Neuronal stem cell (in vitro differentiated cells): ENCODE measurements around the gene TIE1.

Source experiments
- DNase-seq: peaks from one replicate; pipeline ENCODE4 v3.0.0-alpha.2; 2013; ENCODE audit warnings: low spot score
- H2AFZ ChIP-seq: one replicate; pipeline ENCODE4 v1.6.1; 2013; ENCODE audit warnings: mild to moderate bottlenecking, low read length, inconsistent platforms
- H2AK5ac ChIP-seq: 2 replicates; pipeline ENCODE4 v1.6.1; 2013; ENCODE audit warnings: low read depth, mild to moderate bottlenecking, inconsistent platforms, low read length, moderate library complexity, mixed read lengths
- H2BK120ac ChIP-seq: 2 replicates; pipeline ENCODE4 v1.6.1; 2013; ENCODE audit warnings: low read depth, mild to moderate bottlenecking, inconsistent platforms, low read length, moderate library complexity, mixed read lengths
- H2BK12ac ChIP-seq: one replicate; pipeline ENCODE4 v1.6.1; 2013; ENCODE audit warnings: low read length, inconsistent platforms
- H2BK15ac ChIP-seq: 2 replicates; pipeline ENCODE4 v1.6.1; 2013; ENCODE audit warnings: mild to moderate bottlenecking, low read length, inconsistent platforms, mixed read lengths
- H2BK5ac ChIP-seq: one replicate; pipeline ENCODE4 v1.6.1; 2013; ENCODE audit warnings: inconsistent platforms, mild to moderate bottlenecking, low read length, moderate library complexity
- H3K14ac ChIP-seq: one replicate; pipeline ENCODE4 v1.6.1; 2013; ENCODE audit warnings: low read length, inconsistent platforms
- H3K18ac ChIP-seq: 2 replicates; pipeline ENCODE4 v1.6.1; 2013; ENCODE audit warnings: low read length, inconsistent platforms
- H3K23ac ChIP-seq: 2 replicates; pipeline ENCODE4 v1.6.1; 2013; ENCODE audit warnings: low read depth, mild to moderate bottlenecking, mixed read lengths, low read length, inconsistent platforms; ENCODE audit not compliant: poor library complexity
- H3K27ac ChIP-seq: replicated peaks from 3 replicates; pipeline ENCODE4 v1.5.1; 2013; ENCODE audit warnings: low read length, inconsistent platforms
- H3K27me3 ChIP-seq, 3 experiments: 2 replicates each; pipeline ENCODE4 v1.6.1; 2013; ENCODE audit warnings: low read length in 3 of 3, mild to moderate bottlenecking in 2 of 3, inconsistent platforms in 1 of 3, low read depth in 1 of 3, mixed read lengths in 1 of 3, moderate library complexity in 1 of 3; ENCODE audit not compliant: control insufficient read depth in 3 of 3, insufficient read depth in 3 of 3
- H3K36me3 ChIP-seq, 2 donors: replicated peaks in 1 of 2; 2 replicates each; pipeline ENCODE4 v1.6.1; 2013; ENCODE audit warnings: low read length in 2 of 2; ENCODE audit not compliant: control insufficient read depth in 2 of 2, insufficient read depth in 2 of 2
- H3K4ac ChIP-seq: 2 replicates; pipeline ENCODE4 v1.6.1; 2013; ENCODE audit warnings: inconsistent platforms, mild to moderate bottlenecking, low read length, moderate library complexity
- H3K4me1 ChIP-seq, 2 donors: 1 replicate in 1 of 2; 2 replicates in 1 of 2; pipeline ENCODE4 v1.6.1; 2013; ENCODE audit warnings: low read length in 2 of 2, low read depth in 1 of 2; ENCODE audit not compliant: control insufficient read depth in 2 of 2, insufficient read depth in 1 of 2
- H3K4me2 ChIP-seq: one replicate; pipeline ENCODE4 v1.6.1; 2013; ENCODE audit warnings: mild to moderate bottlenecking, low read length, inconsistent platforms; ENCODE audit not compliant: insufficient read depth, poor library complexity, severe bottlenecking
- H3K4me3 ChIP-seq, 2 donors: 2 replicates each; pipeline ENCODE4 v1.5.1; 2013; ENCODE audit warnings: low read length in 2 of 2, mild to moderate bottlenecking in 2 of 2, inconsistent platforms in 1 of 2, moderate library complexity in 1 of 2
- H3K79me1 ChIP-seq: one replicate; pipeline ENCODE4 v1.6.1; 2013; ENCODE audit warnings: low read depth, mild to moderate bottlenecking, inconsistent platforms, low read length, moderate library complexity
- H3K9ac ChIP-seq: one replicate; pipeline ENCODE4 v1.6.1; 2013; ENCODE audit warnings: mild to moderate bottlenecking, low read depth, low read length, inconsistent platforms; ENCODE audit not compliant: poor library complexity
- H3K9me3 ChIP-seq, 2 donors: replicated peaks in 1 of 2; 2 replicates each; pipeline versions ENCODE3 to v1.6.1; 2013; ENCODE audit warnings: low read length in 2 of 2, mild to moderate bottlenecking in 2 of 2, inconsistent platforms in 1 of 2, low read depth in 1 of 2, mixed read lengths in 1 of 2, moderate library complexity in 1 of 2; ENCODE audit not compliant: control insufficient read depth in 2 of 2, insufficient read depth in 1 of 2
- H4K8ac ChIP-seq: one replicate; pipeline ENCODE4 v1.6.1; 2013; ENCODE audit warnings: low read depth, mild to moderate bottlenecking, inconsistent platforms, low read length, moderate library complexity
- H4K91ac ChIP-seq: one replicate; pipeline ENCODE4 v1.6.1; 2013; ENCODE audit warnings: low read length, low read depth, mild to moderate bottlenecking, inconsistent platforms; ENCODE audit not compliant: poor library complexity
- WGBS, 2 donors: extraction: QIAGEN DNeasy Blood & Tissue Kit; methylation state at CpG; one replicate each; pipeline ENCODE4 v1.1.7; 2013; ENCODE audit warnings: missing lambda C conversion rate in 2 of 2, mixed read lengths in 1 of 2; ENCODE audit not compliant: insufficient read length in 2 of 2, insufficient replicate concordance in 1 of 2; ENCODE audit errors: extremely low coverage in 2 of 2; 5-methylcytosine and 5-hydroxymethylcytosine counted together

Gene TIE1

DNA sequence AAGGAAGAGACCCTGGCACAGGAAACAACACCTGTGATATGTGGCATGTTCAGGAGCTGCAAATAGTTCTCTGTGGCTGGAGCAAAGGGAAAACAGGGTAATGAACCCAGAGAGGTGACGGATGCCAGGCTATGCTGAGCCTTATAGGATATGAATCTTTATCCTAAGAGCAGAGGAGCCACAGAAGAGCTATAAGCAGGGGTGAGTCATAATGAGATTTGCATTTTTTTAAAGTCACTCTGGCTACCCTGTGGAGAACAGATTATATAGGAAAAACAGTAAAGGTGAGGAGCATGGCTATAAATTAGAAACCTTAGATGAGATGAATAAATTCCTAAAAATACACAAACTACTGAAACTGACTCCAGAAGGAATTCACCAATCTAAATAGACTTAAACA is 24.0 kb downstream of the TIE1 start:
- no peaks in the 10 kb centered on the region for H3K36me3 ChIP-seq
- H3K27me3 ChIP-seq: no peaks in the 10 kb centered on the region
- H3K9me3 ChIP-seq: peaks cover 3 to 6% of the 10 kb centered on the region in 2 donors
- no peak overlapping the region for H2BK15ac ChIP-seq
- H3K4me1 ChIP-seq: no peaks in the 10 kb centered on the region
- no peak overlapping the region for H2AK5ac ChIP-seq
- no CpG with 5 or more reads among the region's 1 CpG for WGBS, 2 donors
- no peak overlapping the region for H3K14ac ChIP-seq
- H2BK5ac ChIP-seq: no peak overlapping the region
- H3K18ac ChIP-seq: no peak overlapping the region
- no peak overlapping the region for H3K23ac ChIP-seq
- H4K8ac ChIP-seq: no peak overlapping the region
- no peak for DNase-seq
- H2BK120ac ChIP-seq: no peak overlapping the region
- no peak overlapping the region for H3K4me2 ChIP-seq
- no peaks in the 10 kb centered on the region for H3K79me1 ChIP-seq
- no peak overlapping the region for H3K9ac ChIP-seq
- H2BK12ac ChIP-seq: no peak overlapping the region
- H3K27ac ChIP-seq: no peak overlapping the region
- no peak overlapping the region for H3K4me3 ChIP-seq
- H3K4ac ChIP-seq: no peak overlapping the region
- no peak overlapping the region for H4K91ac ChIP-seq
- no peak overlapping the region for H2AFZ ChIP-seq

DNA sequence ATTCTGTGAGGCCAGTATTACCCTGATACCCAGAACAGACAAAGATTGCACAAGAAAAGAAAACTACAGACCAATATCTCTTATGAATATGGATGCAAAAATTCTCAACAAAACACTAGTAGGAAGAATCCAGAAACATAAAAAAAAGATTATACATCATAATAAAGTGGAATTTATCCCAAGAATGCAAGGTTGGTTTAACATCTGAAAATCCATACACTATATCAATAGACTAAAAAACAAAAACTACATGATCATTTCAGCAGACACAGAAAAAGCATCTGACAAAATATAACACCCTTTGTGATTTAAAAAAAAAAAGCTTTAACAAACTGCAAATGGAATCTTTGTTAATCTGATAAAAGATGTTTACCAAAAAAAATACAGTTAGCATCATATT is 24.6 kb downstream of the TIE1 start:
- H3K36me3 ChIP-seq: no peaks in the 10 kb centered on the region
- no peak overlapping the region for H3K18ac ChIP-seq
- H3K27ac ChIP-seq: no peak overlapping the region
- no peak overlapping the region for H2AK5ac ChIP-seq
- H3K4me3 ChIP-seq: no peak overlapping the region
- no peak overlapping the region for H3K23ac ChIP-seq
- H2BK12ac ChIP-seq: no peak overlapping the region
- H3K79me1 ChIP-seq: no peaks in the 10 kb centered on the region
- H2BK120ac ChIP-seq: no peak overlapping the region
- no peak overlapping the region for H4K8ac ChIP-seq
- no peak overlapping the region for H2AFZ ChIP-seq
- no peak overlapping the region for H3K4me2 ChIP-seq
- H2BK15ac ChIP-seq: no peak overlapping the region
- H2BK5ac ChIP-seq: no peak overlapping the region
- peaks cover 3 to 6% of the 10 kb centered on the region in 2 donors for H3K9me3 ChIP-seq
- H3K14ac ChIP-seq: no peak overlapping the region
- DNase-seq: no peak
- no peak overlapping the region for H4K91ac ChIP-seq
- H3K4ac ChIP-seq: no peak overlapping the region
- no peak overlapping the region for H3K9ac ChIP-seq
- H3K27me3 ChIP-seq: no peaks in the 10 kb centered on the region
- H3K4me1 ChIP-seq: peaks cover 0 to 3% of the 10 kb centered on the region in 2 donors

DNA sequence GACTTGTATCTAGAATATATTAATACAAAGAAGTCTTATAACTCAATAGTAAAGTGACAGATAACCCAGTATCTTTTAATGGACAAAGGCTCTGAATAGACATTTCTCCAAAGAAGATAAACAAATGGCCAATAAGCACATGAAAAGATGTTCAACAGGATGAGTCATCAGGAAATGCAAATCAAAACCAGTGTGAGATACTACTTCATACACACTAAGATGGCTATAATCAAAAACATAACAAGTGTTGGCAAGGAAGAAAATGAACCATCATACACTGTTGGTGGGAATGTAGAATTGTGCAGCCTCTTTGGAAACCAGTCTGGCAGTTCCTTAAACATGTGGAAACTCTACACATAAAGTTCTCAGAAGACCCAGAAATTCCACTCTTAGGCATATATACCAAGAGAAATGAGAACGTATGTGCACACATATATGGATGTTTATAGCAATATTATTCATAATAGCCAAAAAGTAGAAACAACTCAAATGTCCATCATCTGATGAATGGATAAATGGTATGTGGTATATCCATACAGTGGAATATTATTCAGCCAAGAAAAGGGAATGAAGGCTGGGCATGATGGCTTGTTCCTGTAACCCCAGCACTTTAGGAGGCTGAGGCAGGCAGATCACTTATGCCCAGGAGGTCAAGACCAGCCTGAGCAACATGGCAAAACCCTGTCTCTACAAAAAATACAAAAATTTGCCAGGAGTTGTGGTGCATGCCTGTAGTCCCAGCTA is 26.9 kb downstream of the TIE1 start:
- Histone ChIP-seq H2AFZ (no peak overlapping the region), H3K27ac (no peak overlapping the region), H3K4me1 (peaks cover 0 to 3% of the 10 kb centered on the region in 2 donors), H3K79me1 (no peaks in the 10 kb centered on the region), H3K14ac (no peak overlapping the region), H2AK5ac (no peak overlapping the region), H2BK5ac (no peak overlapping the region), H2BK12ac (no peak overlapping the region), H3K9ac (no peak overlapping the region), H2BK120ac (no peak overlapping the region), H2BK15ac (no peak overlapping the region), H4K91ac (no peak overlapping the region), H3K27me3 (no peaks in the 10 kb centered on the region), H3K36me3 (no peaks in the 10 kb centered on the region), H4K8ac (no peak overlapping the region), H3K9me3 (peaks cover 3 to 6% of the 10 kb centered on the region in 2 donors), H3K4me2 (no peak overlapping the region), H3K23ac (no peak overlapping the region), H3K4me3 (no peak overlapping the region), H3K4ac (no peak overlapping the region), H3K18ac (no peak overlapping the region)
- no peak for DNase-seq
- no CpG with 5 or more reads among the region's 1 CpG for WGBS, 2 donors

DNA sequence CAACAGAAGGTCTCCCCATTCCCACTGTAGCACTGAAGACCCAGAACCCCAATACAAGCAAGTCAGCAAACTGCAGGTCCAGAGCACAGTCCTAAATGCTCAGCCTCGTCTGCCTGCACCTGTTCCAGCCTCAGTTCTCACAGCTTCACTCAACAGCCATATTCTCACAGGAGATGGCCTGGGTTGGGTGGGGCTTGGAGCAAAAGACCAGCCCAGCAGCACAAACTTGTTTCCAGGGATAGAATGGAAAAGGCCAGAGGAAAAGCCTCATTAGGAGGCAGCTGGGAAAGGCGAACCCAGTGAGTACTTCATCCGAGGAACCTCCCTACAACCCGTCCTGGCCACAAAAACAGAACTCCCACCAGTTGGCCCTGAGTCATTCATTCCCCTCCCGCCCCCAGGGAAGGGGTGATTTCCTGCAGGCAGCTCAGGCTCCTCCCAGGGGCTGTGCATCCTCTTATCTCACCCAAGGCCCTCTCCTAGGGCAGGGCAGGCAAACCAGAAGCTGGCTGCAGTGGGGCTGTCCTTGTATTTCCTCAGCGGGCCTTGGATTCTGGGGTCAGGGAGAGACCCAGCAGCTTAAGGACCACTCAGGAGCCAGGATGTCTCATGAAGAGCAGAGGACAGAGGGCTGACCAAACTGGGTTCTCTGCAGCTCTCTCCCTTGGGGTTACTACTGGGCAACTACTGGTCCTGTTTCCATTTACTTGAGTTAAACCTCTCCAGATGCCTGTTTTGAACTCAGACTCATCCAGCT is 29.4 kb downstream of the TIE1 start:
- Histone ChIP-seq H4K8ac (peak overlapping the region; percentile 26), H2BK12ac (no peak overlapping the region), H3K4me2 (no peak overlapping the region), H3K14ac (no peak overlapping the region), H3K36me3 (no peaks in the 10 kb centered on the region), H3K4ac (no peak overlapping the region), H3K27me3 (no peaks in the 10 kb centered on the region), H3K23ac (no peak overlapping the region), H3K4me3 (no peak overlapping the region), H3K27ac (no peak overlapping the region), H3K18ac (no peak overlapping the region), H2AK5ac (no peak overlapping the region), H2BK120ac (no peak overlapping the region), H3K9me3 (peaks cover 2 to 6% of the 10 kb centered on the region in 2 donors), H4K91ac (no peak overlapping the region), H3K9ac (no peak overlapping the region), H3K79me1 (no peaks in the 10 kb centered on the region), H2BK15ac (no peak overlapping the region), H2BK5ac (no peak overlapping the region), H3K4me1 (peaks cover 0 to 3% of the 10 kb centered on the region in 2 donors), H2AFZ (peak overlapping the region; percentile 57)
- DNase-seq: no peak
- WGBS, 2 donors: no CpG with 5 or more reads among the region's 6 CpGs
